DOHH2 (cell line): Measurements from ENCODE around the gene PNPLA7.

ENCODE experiments used
- H3F3A ChIP-seq: fragments of 200-600 bp; sonication (generic), shearing (Covaris generic); 2 replicates; pipeline ENCODE4 v1.6.0; 2016; ENCODE audit warnings: antibody characterized with exemption, mild to moderate bottlenecking; ENCODE audit not compliant: control insufficient read depth, insufficient read depth
- H3K27ac ChIP-seq: fragments of 200-600 bp; sonication (generic); 2 replicates; pipeline ENCODE4 v1.5.1; 2014; ENCODE audit warnings: low read depth, mild to moderate bottlenecking, low read length, moderate library complexity
- H3K27me3 ChIP-seq: fragments of 200-600 bp; sonication (generic); 2 replicates; pipeline ENCODE4 v1.6.1; 2014; ENCODE audit warnings: mild to moderate bottlenecking, low read length, mixed read lengths; ENCODE audit not compliant: control insufficient read depth
- H3K36me3 ChIP-seq: fragments of 200-600 bp; sonication (generic); 2 replicates; pipeline ENCODE4 v1.6.1; 2014; ENCODE audit warnings: mild to moderate bottlenecking, low read length, moderate library complexity, mixed read lengths; ENCODE audit not compliant: control insufficient read depth
- H3K4me1 ChIP-seq: fragments of 200-600 bp; sonication (generic); 2 replicates; pipeline ENCODE4 v1.6.1; 2014; ENCODE audit warnings: mild to moderate bottlenecking, low read length, mixed read lengths; ENCODE audit not compliant: control insufficient read depth
- H3K4me2 ChIP-seq: fragments of 200-600 bp; sonication (generic); 2 replicates; pipeline ENCODE4 v1.6.0; 2014; ENCODE audit warnings: mild to moderate bottlenecking, low read length, moderate library complexity
- H3K4me3 ChIP-seq: fragments of 200-600 bp; sonication (generic); 2 replicates; pipeline ENCODE4 v1.5.1; 2014; ENCODE audit warnings: mild to moderate bottlenecking, low read length, mixed read lengths
- H3K79me2 ChIP-seq: fragments of 200-600 bp; sonication (generic); 2 replicates; pipeline ENCODE4 v1.6.1; 2014; ENCODE audit warnings: mild to moderate bottlenecking, low read length, mixed read lengths; ENCODE audit not compliant: control insufficient read depth
- H3K9me2 ChIP-seq: fragments of 200-600 bp; sonication (generic); replicated peaks from 2 replicates; pipeline ENCODE4 v1.6.1; 2014; ENCODE audit warnings: mild to moderate bottlenecking, low read length, mixed read lengths; ENCODE audit not compliant: control insufficient read depth
- H3K9me3 ChIP-seq: fragments of 200-600 bp; sonication (generic); 2 replicates; pipeline ENCODE4 v1.6.1; 2014; ENCODE audit warnings: antibody characterized with exemption, low read length, mixed read lengths; ENCODE audit not compliant: control insufficient read depth, insufficient read depth
- H4K20me1 ChIP-seq: fragments of 200-600 bp; sonication (generic); 2 replicates; pipeline ENCODE4 v1.6.0; 2014; ENCODE audit warnings: low read depth, mild to moderate bottlenecking, antibody characterized with exemption, low read length, moderate library complexity; ENCODE audit not compliant: control insufficient read depth, insufficient read depth
- CTCF ChIP-seq: fragments of 200-600 bp; sonication (generic); IDR thresholded peaks from one replicate; pipeline ENCODE4 v1.5.1; 2014; ENCODE audit warnings: antibody characterized with exemption, mild to moderate bottlenecking, low read depth, low read length; ENCODE audit not compliant: poor library complexity, severe bottlenecking
- EZH2phosphoT487 ChIP-seq: fragments of 200-600 bp; sonication (generic); IDR thresholded peaks from 2 replicates; pipeline ENCODE4 v1.6.1; 2017; ENCODE audit warnings: borderline replicate concordance, mild to moderate bottlenecking, antibody characterized with exemption, low read length, moderate library complexity, mixed read lengths

The PNPLA7 gene

GRCh38 chr9:137530331-137530730 is 19.9 kb downstream of the PNPLA7 start:
- Histone ChIP-seq H3K27ac (no peak overlapping the region), H3K4me2 (no peak overlapping the region), H3K36me3 (no peaks in the 10 kb centered on the region), H3K9me3 (no peaks in the 10 kb centered on the region), H3K4me1 (peaks cover 26% of the 10 kb centered on the region), H3K4me3 (no peak overlapping the region), H3K79me2 (no peaks in the 10 kb centered on the region; the same call in 1 of the 2 replicates), H4K20me1 (no peaks in the 10 kb centered on the region), H3K27me3 (no peaks in the 10 kb centered on the region), H3F3A (peaks cover 8% of the 10 kb centered on the region), H3K9me2 (no peaks in the 10 kb centered on the region)
- TF ChIP-seq CTCF = no peak
- no peak for TF ChIP-seq EZH2phosphoT487

GRCh38 chr9:137524981-137525317 is 25.3 kb downstream of the PNPLA7 start:
- H3K4me1 ChIP-seq = peaks cover 4% of the 10 kb centered on the region; the same call in 1 of the 2 replicates
- no peak for TF ChIP-seq EZH2phosphoT487
- no peaks in the 10 kb centered on the region for H3F3A ChIP-seq
- no peaks in the 10 kb centered on the region for H3K36me3 ChIP-seq
- H3K79me2 ChIP-seq = no peaks in the 10 kb centered on the region
- H4K20me1 ChIP-seq = no peaks in the 10 kb centered on the region
- no peak overlapping the region for H3K27ac ChIP-seq
- H3K4me2 ChIP-seq = no peak overlapping the region
- no peaks in the 10 kb centered on the region for H3K9me3 ChIP-seq
- H3K4me3 ChIP-seq = no peak overlapping the region
- H3K9me2 ChIP-seq = no peaks in the 10 kb centered on the region
- H3K27me3 ChIP-seq = no peaks in the 10 kb centered on the region

GRCh38 chr9:137524161-137524980 is 25.8 kb downstream of the PNPLA7 start:
- H3K27ac ChIP-seq = no peak overlapping the region
- peaks cover 4% of the 10 kb centered on the region; the same call in 1 of the 2 replicates for H3K4me1 ChIP-seq
- no peaks in the 10 kb centered on the region for H3K79me2 ChIP-seq
- no peaks in the 10 kb centered on the region for H3F3A ChIP-seq
- H3K9me2 ChIP-seq = no peaks in the 10 kb centered on the region
- H3K4me2 ChIP-seq = no peak overlapping the region
- H4K20me1 ChIP-seq = no peaks in the 10 kb centered on the region
- H3K4me3 ChIP-seq = no peak overlapping the region
- no peaks in the 10 kb centered on the region for H3K36me3 ChIP-seq
- no peaks in the 10 kb centered on the region for H3K9me3 ChIP-seq
- no peaks in the 10 kb centered on the region for H3K27me3 ChIP-seq
- TF ChIP-seq EZH2phosphoT487 (no peak), CTCF (no peak)

- H3K36me3 ChIP-seq = no peaks in the 10 kb centered on the region
- no peaks in the 10 kb centered on the region for H3K27me3 ChIP-seq
- no peaks in the 10 kb centered on the region for H3F3A ChIP-seq
- H3K4me2 ChIP-seq = no peak overlapping the region
- no peak overlapping the region for H3K4me3 ChIP-seq
- H3K9me2 ChIP-seq = no peaks in the 10 kb centered on the region
- TF ChIP-seq EZH2phosphoT487 = no peak
- no peak for TF ChIP-seq CTCF
- H4K20me1 ChIP-seq = no peaks in the 10 kb centered on the region
- H3K79me2 ChIP-seq = no peaks in the 10 kb centered on the region
- no peaks in the 10 kb centered on the region for H3K9me3 ChIP-seq
- no peak overlapping the region for H3K27ac ChIP-seq
- H3K4me1 ChIP-seq = peaks cover 4% of the 10 kb centered on the region; the same call in 1 of the 2 replicates
Observed at GRCh38 chr9:137522746-137523455, 27.3 kb downstream of the PNPLA7 start.
